Pancreas (tissue), 10 donors: Measurements from ENCODE around the gene IFNA8. TPM values are rescaled to one million over a fixed set of nuclear protein-coding genes. Genes with fewer than 3 reads are reported as not detected.

Source experiments
- ATAC-seq, 4 donors: fragments of 200-7000 bp; cut with Tn5 transposase; one replicate each; pipeline versions ENCODE4 v1.8.0 to v1.9.1; 2020; ENCODE audit warnings: mild to moderate bottlenecking in 4 of 4, moderate library complexity in 4 of 4
- DNase-seq, 6 donors: peaks; one replicate each; pipeline ENCODE4 v3.0.0-alpha.2; 2020
- FAIRE-seq: peaks from 2 replicates; lab custom pipeline; 2012; peaks lifted over from hg19 to GRCh38; lab: Jason Lieb, UNC
- H3K27ac ChIP-seq, 4 donors: fragments of 200-600 bp; sonication (generic); 1 replicate in 3 of 4; 2 replicates in 1 of 4; pipeline versions ENCODE4 v1.5.0 to v1.8.0; 2020
- H3K27me3 ChIP-seq, 4 donors: fragments of 200-600 bp; one replicate each; pipeline ENCODE4 v1.8.0; 2021
- H3K36me3 ChIP-seq, 3 donors: fragments of 200-600 bp; sonication (generic) in 1 of 3; one replicate each; pipeline versions ENCODE4 v1.5.0 to v1.8.0; 2020 to 2021
- H3K4me1 ChIP-seq, 3 donors: fragments of 200-600 bp; one replicate each; pipeline ENCODE4 v1.8.0; 2021
- H3K4me3 ChIP-seq, 4 donors: fragments of 200-600 bp; sonication (generic) in 2 of 4; one replicate each; pipeline versions ENCODE4 v1.5.0 to v1.8.0; 2020 to 2021
- H3K9me3 ChIP-seq, 4 donors: fragments of 200-600 bp; one replicate each; pipeline ENCODE4 v1.8.0; 2021
- CTCF ChIP-seq, 4 donors: fragments of 200-600 bp; sonication (generic) in 3 of 4; IDR thresholded peaks; one replicate each; pipeline versions ENCODE4 v1.5.0 to v1.8.0; 2021; ENCODE audit warnings: antibody characterized with exemption in 4 of 4
- WGBS, 2 donors: extraction: QIAGEN DNeasy Blood & Tissue Kit; methylation state at CpG; one replicate each; pipeline ENCODE4 v1.1.7; 2013; 5-methylcytosine and 5-hydroxymethylcytosine counted together
- intact Hi-C, 3 donors: fragments of 100-400 bp; cut with DNase I; formaldehyde crosslinking; loops; one replicate each; pipeline versions ENCODE4 v1.11.1 to v1.14.2; 2022
- polyA plus RNA-seq, 2 donors: library from polyadenylated mRNA; stranded (reverse); fragments of 200-250 nt; gene quantifications; one replicate each; pipeline ENCODE4 v1.2.3, GENCODE V29; 2013
- total RNA-seq, 6 donors: library from RNA; stranded (reverse); fragmentation: NEBNext Ultra II Directional in 4 of 6; extraction: Animal tissue kit (Norgen Biotek cat#: 25700) in 4 of 6; gene quantifications; one replicate each; pipeline versions ENCODE4 v1.2.1 to v1.2.4, GENCODE V29; 2021 to 2023
- donor health status: healthy with polysubstance abuse.
- donor health status: DM: no; HTN: no; CAD: no; lungs with moderate emphysema.
- donor health status: DM: no; HTN: no; CAD: no.
- donor health status: control.
- donor health status: control.
- donor health status: Bipolar disorder and iron deficiency.
- donor health status: DM: yes; HTN: yes; CAD: no.
- donor health status: DM: no; HTN: no; CAD: no.
- donor health status: DM: no; HTN: no; CAD: no.
- donor health status: DM: yes; HTN: yes; CAD: no.

IFNA8 gene
- total and polyA plus RNA-seq, 8 donors = not detected

GRCh38 chr9:21450733-21451394 lies 41.9 kb downstream of the IFNA8 start:
- Histone ChIP-seq H3K36me3 (no peaks in the 10 kb centered on the region), H3K27ac (no peak overlapping the region), H3K4me1 (no peaks in the 10 kb centered on the region), H3K4me3 (no peak overlapping the region), H3K27me3 (no peaks in the 10 kb centered on the region), H3K9me3 (no peaks in the 10 kb centered on the region)
- 78 to 81% methylated on average over 4 of the region's 4 CpGs for WGBS, 2 donors
- no peak for DNase-seq
- no peak for FAIRE-seq
- no peak for TF ChIP-seq CTCF (IDR thresholded peaks at IDR 0.05)
- intact Hi-C loops = no loop called here
- no peak for ATAC-seq

GRCh38 chr9:21452681-21453080 lies 43.8 kb downstream of the IFNA8 start:
- no peak overlapping the region for H3K4me3 ChIP-seq
- no peak overlapping the region for H3K27ac ChIP-seq
- 70 to 77% methylated on average over 4 of the region's 4 CpGs for WGBS, 2 donors
- intact Hi-C loops = no loop called here
- H3K4me1 ChIP-seq = no peaks in the 10 kb centered on the region
- ATAC-seq = no peak
- H3K27me3 ChIP-seq = no peaks in the 10 kb centered on the region
- FAIRE-seq = no peak
- TF ChIP-seq CTCF (IDR thresholded peaks at IDR 0.05) = no peak
- DNase-seq = no peak
- H3K9me3 ChIP-seq = no peaks in the 10 kb centered on the region
- H3K36me3 ChIP-seq = no peaks in the 10 kb centered on the region

- H3K36me3 ChIP-seq = no peaks in the 10 kb centered on the region
- ATAC-seq = no peak
- no peak for DNase-seq
- H3K9me3 ChIP-seq = no peaks in the 10 kb centered on the region
- H3K4me1 ChIP-seq = no peaks in the 10 kb centered on the region
- intact Hi-C loops = no loop called here
- no peaks in the 10 kb centered on the region for H3K27me3 ChIP-seq
- no peak overlapping the region for H3K27ac ChIP-seq
- no peak for FAIRE-seq
- whole genome bisulfite sequencing, 2 donors = 56 to 63% methylated on average over 2 of the region's 2 CpGs
- no peak overlapping the region for H3K4me3 ChIP-seq
- no peak for TF ChIP-seq CTCF (IDR thresholded peaks at IDR 0.05)
These were observed 45.2 kb downstream of the IFNA8 start for GRCh38 chr9:21454149-21454548.

- ATAC-seq (peak in 3 of 4 donors; percentile 70 to 79 (median 78)), DNase-seq (no peak), FAIRE-seq (no peak)
- TF ChIP-seq CTCF (IDR thresholded peaks at IDR 0.05) = peak in 1 of 4 donors; percentile 27
- Histone ChIP-seq H3K27ac (no peak overlapping the region), H3K4me1 (no peaks in the 10 kb centered on the region), H3K36me3 (no peaks in the 10 kb centered on the region), H3K4me3 (no peak overlapping the region), H3K27me3 (no peaks in the 10 kb centered on the region), H3K9me3 (no peaks in the 10 kb centered on the region)
- intact Hi-C loops = no loop called here
These were observed 46.4 kb downstream of the IFNA8 start for GRCh38 chr9:21455320-21455719.

Other genes starting within 250 kb of the IFNA8 start
- not detected for gene IFNA21, start 242.5 kb upstream of the IFNA8 start, total RNA-seq
- gene IFNA21, start 242.5 kb upstream of the IFNA8 start, polyA plus RNA-seq = not detected
- gene IFNA4, start 221.5 kb upstream of the IFNA8 start, total RNA-seq = not detected
- gene IFNA4, start 221.5 kb upstream of the IFNA8 start, polyA plus RNA-seq = not detected
- not detected for gene IFNA7, start 206.9 kb upstream of the IFNA8 start, total RNA-seq
- not detected for gene IFNA7, start 206.9 kb upstream of the IFNA8 start, polyA plus RNA-seq
- not detected for gene IFNA10, start 202.0 kb upstream of the IFNA8 start, total RNA-seq
- gene IFNA10, start 202.0 kb upstream of the IFNA8 start, polyA plus RNA-seq = not detected
- not detected for gene IFNA16, start 191.8 kb upstream of the IFNA8 start, total RNA-seq
- not detected for gene IFNA16, start 191.8 kb upstream of the IFNA8 start, polyA plus RNA-seq
- gene IFNA17, start 180.9 kb upstream of the IFNA8 start, total RNA-seq = not detected
- gene IFNA17, start 180.9 kb upstream of the IFNA8 start, polyA plus RNA-seq = not detected
- not detected for gene IFNA14, start 169.1 kb upstream of the IFNA8 start, total RNA-seq
- not detected for gene IFNA14, start 169.1 kb upstream of the IFNA8 start, polyA plus RNA-seq
- gene IFNA5, start 103.8 kb upstream of the IFNA8 start, total RNA-seq = not detected
- gene IFNA5, start 103.8 kb upstream of the IFNA8 start, polyA plus RNA-seq = not detected
- gene KLHL9, start 73.7 kb upstream of the IFNA8 start, total RNA-seq = 10 to 100 TPM in 2 of 6 donors, 1 to 10 TPM in 4; 5.4 to 14.8 (median 7.3) TPM
- 1 to 10 TPM; 3.2 to 7.8 TPM for gene KLHL9, start 73.7 kb upstream of the IFNA8 start, polyA plus RNA-seq
- not detected for gene IFNA6, start 58.2 kb upstream of the IFNA8 start, total RNA-seq
- gene IFNA6, start 58.2 kb upstream of the IFNA8 start, polyA plus RNA-seq = not detected
- gene IFNA13, start 41.1 kb upstream of the IFNA8 start, total RNA-seq = not detected
- gene IFNA13, start 41.1 kb upstream of the IFNA8 start, polyA plus RNA-seq = under 1 TPM in 1 of 2 donors, not detected in 1; 0.07 TPM
- gene IFNA2, start 23.7 kb upstream of the IFNA8 start, total RNA-seq = not detected
- not detected for gene IFNA2, start 23.7 kb upstream of the IFNA8 start, polyA plus RNA-seq
- gene IFNA1, start 31.3 kb downstream of the IFNA8 start, total RNA-seq = not detected
- gene IFNA1, start 31.3 kb downstream of the IFNA8 start, polyA plus RNA-seq = not detected
- gene IFNE, start 73.2 kb downstream of the IFNA8 start, total RNA-seq = not detected
- under 1 TPM in 1 of 2 donors, not detected in 1; 0.12 TPM for gene IFNE, start 73.2 kb downstream of the IFNA8 start, polyA plus RNA-seq